ENCODE measurements around the gene CUX1. TPM values are rescaled to one million over a fixed set of nuclear protein-coding genes. Genes with fewer than 3 reads are reported as not detected.

The CUX1 gene
- total RNA-seq, 1 experiment from 2014 or later: 116 TPM

DNA sequence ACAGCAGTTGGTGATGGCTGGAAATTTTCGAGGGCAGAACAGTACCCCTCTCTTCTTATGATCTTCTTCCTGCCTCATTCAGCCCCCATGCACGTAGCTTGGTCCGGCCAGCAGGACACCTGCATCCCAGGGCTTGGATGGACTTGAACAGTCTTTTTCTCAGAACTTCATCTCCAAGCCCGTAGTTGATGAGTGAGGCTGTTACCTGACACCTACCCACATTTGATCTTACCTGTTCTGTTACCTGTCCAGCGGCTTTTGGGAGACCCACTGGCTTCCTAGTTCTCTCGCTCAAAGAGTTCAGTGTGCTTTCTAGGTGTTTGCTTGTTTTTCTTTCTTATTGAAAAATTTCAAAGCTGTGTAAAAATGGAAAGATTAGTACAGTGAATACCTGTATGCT, 212.2 kb downstream of the CUX1 start:
- DNase-seq: no peak
- H3K36me3 Mint-ChIP-seq (ENCODE audit: insufficient read depth, unreplicated experiment): peaks cover 69% of the 10 kb centered on the region
- Histone ChIP-seq H3K4me1 (peaks cover 20% of the 10 kb centered on the region), H3K9me3 (no peaks in the 10 kb centered on the region), H3K27me3 (replicated peaks; ENCODE audit: control insufficient read depth, insufficient read depth, low read length) (no peaks in the 10 kb centered on the region), H3K36me3 (ENCODE audit: control insufficient read depth, insufficient read depth, low read length) (no peaks in the 10 kb centered on the region), H3K4me3 (ENCODE audit: low read depth, low read length) (no peak overlapping the region)
- no TSS peak for BruUV-seq (replicated peaks)
- POLR2A ChIA-PET: interaction anchor here (0.7 kb wide), 1 partner anchor 434 kb away, joined by 4 read pairs; no protein-coding TSS in a partner anchor
- peak overlapping the region; percentile 64 for H3K27ac Mint-ChIP-seq (ENCODE audit: unreplicated experiment)
- no peak overlapping the region for H3K4me3 Mint-ChIP-seq (ENCODE audit: unreplicated experiment)
- H3K4me1 Mint-ChIP-seq (ENCODE audit: low read depth, unreplicated experiment): peaks cover 16% of the 10 kb centered on the region
- CTCF ChIA-PET: no interaction called here
- TF ChIP-seq, protein P1, sequence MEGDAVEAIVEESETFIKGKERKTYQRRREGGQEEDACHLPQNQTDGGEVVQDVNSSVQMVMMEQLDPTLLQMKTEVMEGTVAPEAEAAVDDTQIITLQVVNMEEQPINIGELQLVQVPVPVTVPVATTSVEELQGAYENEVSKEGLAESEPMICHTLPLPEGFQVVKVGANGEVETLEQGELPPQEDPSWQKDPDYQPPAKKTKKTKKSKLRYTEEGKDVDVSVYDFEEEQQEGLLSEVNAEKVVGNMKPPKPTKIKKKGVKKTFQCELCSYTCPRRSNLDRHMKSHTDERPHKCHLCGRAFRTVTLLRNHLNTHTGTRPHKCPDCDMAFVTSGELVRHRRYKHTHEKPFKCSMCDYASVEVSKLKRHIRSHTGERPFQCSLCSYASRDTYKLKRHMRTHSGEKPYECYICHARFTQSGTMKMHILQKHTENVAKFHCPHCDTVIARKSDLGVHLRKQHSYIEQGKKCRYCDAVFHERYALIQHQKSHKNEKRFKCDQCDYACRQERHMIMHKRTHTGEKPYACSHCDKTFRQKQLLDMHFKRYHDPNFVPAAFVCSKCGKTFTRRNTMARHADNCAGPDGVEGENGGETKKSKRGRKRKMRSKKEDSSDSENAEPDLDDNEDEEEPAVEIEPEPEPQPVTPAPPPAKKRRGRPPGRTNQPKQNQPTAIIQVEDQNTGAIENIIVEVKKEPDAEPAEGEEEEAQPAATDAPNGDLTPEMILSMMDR (IDR thresholded peaks at IDR 0.05; ENCODE audit: insufficient read depth in 1 of 2, low read depth in 1 of 2, low read length in 1 of 2, severe bottlenecking in 1 of 2, unreplicated experiment in 1 of 2): no peak
- intact Hi-C loops (cut with micrococcal nuclease; ENCODE audit: unreplicated experiment): no loop called here
- H3K27me3 Mint-ChIP-seq (ENCODE audit: insufficient read depth, unreplicated experiment): no peaks in the 10 kb centered on the region
- no peaks in the 10 kb centered on the region for H3K9me3 Mint-ChIP-seq (ENCODE audit: unreplicated experiment)

DNA sequence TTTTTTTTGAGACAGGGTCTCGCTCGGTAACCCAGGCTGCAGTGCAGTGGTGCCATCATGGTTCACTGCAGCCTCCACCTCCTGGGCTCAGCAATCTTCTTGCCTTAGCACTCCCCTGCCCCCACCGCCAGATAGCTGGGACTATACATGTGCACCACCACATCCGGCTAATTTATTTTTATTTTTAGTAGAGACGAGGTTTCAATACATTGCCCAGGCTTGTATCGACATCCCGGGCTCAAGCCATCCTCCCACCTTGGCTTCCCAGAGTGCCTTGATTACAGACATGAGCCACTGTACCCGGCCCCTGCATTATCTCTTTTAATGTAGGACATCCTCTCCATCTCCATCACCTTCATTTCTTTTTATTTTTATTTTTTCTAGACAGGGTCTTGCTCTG, 213.3 kb downstream of the CUX1 start:
- Histone ChIP-seq H3K4me1 (peaks cover 10% of the 10 kb centered on the region), H3K4me3 (ENCODE audit: low read depth, low read length) (no peak overlapping the region), H3K27me3 (replicated peaks; ENCODE audit: control insufficient read depth, insufficient read depth, low read length) (no peaks in the 10 kb centered on the region), H3K36me3 (ENCODE audit: control insufficient read depth, insufficient read depth, low read length) (no peaks in the 10 kb centered on the region), H3K9me3 (no peaks in the 10 kb centered on the region)
- no peak for DNase-seq
- POLR2A ChIA-PET: no interaction called here
- Mint-ChIP-seq H3K4me1 (ENCODE audit: low read depth, unreplicated experiment) (peaks cover 12% of the 10 kb centered on the region), H3K4me3 (ENCODE audit: unreplicated experiment) (no peak overlapping the region), H3K9me3 (ENCODE audit: unreplicated experiment) (no peaks in the 10 kb centered on the region), H3K27ac (ENCODE audit: unreplicated experiment) (no peak overlapping the region), H3K27me3 (ENCODE audit: insufficient read depth, unreplicated experiment) (no peaks in the 10 kb centered on the region), H3K36me3 (ENCODE audit: insufficient read depth, unreplicated experiment) (peaks cover 60% of the 10 kb centered on the region)
- BruUV-seq (replicated peaks): no TSS peak
- intact Hi-C loops (cut with micrococcal nuclease; ENCODE audit: unreplicated experiment): no loop called here
- CTCF ChIA-PET: no interaction called here
- TF ChIP-seq, protein P1 (IDR thresholded peaks at IDR 0.05; ENCODE audit: insufficient read depth in 1 of 2, low read depth in 1 of 2, low read length in 1 of 2, severe bottlenecking in 1 of 2, unreplicated experiment in 1 of 2): no peak

DNA sequence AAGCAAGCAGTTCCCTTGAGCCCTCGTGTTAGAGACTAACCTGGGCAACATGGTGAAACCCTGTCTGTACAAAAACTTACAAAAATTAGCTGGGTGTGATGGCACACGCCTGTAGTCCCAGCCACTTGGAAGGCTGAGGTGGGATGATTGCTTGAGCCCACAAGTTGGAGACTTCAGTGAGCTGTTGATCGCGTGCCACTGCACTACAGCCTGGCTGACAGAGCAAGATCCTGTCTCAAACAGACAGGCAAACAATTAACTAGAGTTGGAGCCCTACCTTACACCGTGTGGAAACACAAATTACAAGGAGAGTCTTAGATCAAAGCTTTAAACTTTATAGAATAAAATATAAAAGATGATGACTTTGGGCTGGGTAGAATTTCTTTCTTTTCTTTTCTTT, 219.5 kb downstream of the CUX1 start:
- DNase-seq: no peak
- no peak overlapping the region for H3K4me3 ChIP-seq (ENCODE audit: low read depth, low read length)
- Mint-ChIP-seq H3K9me3 (ENCODE audit: unreplicated experiment) (no peaks in the 10 kb centered on the region), H3K27ac (ENCODE audit: unreplicated experiment) (no peak overlapping the region), H3K36me3 (ENCODE audit: insufficient read depth, unreplicated experiment) (peaks cover 60% of the 10 kb centered on the region), H3K4me1 (ENCODE audit: low read depth, unreplicated experiment) (peaks cover 8% of the 10 kb centered on the region), H3K27me3 (ENCODE audit: insufficient read depth, unreplicated experiment) (no peaks in the 10 kb centered on the region), H3K4me3 (ENCODE audit: unreplicated experiment) (no peak overlapping the region)
- peaks cover 4% of the 10 kb centered on the region; the same call in 1 of the 2 replicates for H3K4me1 ChIP-seq
- no TSS peak for BruUV-seq (replicated peaks)
- POLR2A ChIA-PET: interaction anchor here (0.6 kb wide), 1 partner anchor 137 kb away, joined by 3 read pairs; no protein-coding TSS in a partner anchor
- intact Hi-C loops (cut with micrococcal nuclease; ENCODE audit: unreplicated experiment): no loop called here
- H3K27me3 ChIP-seq (replicated peaks; ENCODE audit: control insufficient read depth, insufficient read depth, low read length): no peaks in the 10 kb centered on the region
- no peaks in the 10 kb centered on the region; the same call in 1 of the 2 replicates for H3K36me3 ChIP-seq (ENCODE audit: control insufficient read depth, insufficient read depth, low read length)
- TF ChIP-seq, protein P1 (IDR thresholded peaks at IDR 0.05; ENCODE audit: insufficient read depth in 1 of 2, low read depth in 1 of 2, low read length in 1 of 2, severe bottlenecking in 1 of 2, unreplicated experiment in 1 of 2): no peak
- CTCF ChIA-PET: no interaction called here
- no peaks in the 10 kb centered on the region for H3K9me3 ChIP-seq

Data from Caco-2 (cell line).